Stimulated activated CD4-positive, alpha-beta T cell treated with anti-CD3 and anti-CD28 coated beads, TNF-alpha, amount 100 ng/mL, for 48 hours (primary cell): ENCODE results near the gene TAPBP.
"Not testable (repeated sequence)": the region's sequence is repeated elsewhere in the genome, so short reads cannot be mapped to it uniquely, and the experiment has no call there.

Source experiments
- DNase-seq, 3 donors: peaks; one replicate each; pipeline ENCODE4 v3.0.0-alpha.2; 2020; ENCODE audit warnings: low read depth in 3 of 3

The TAPBP gene

GRCh38 chr6:33276864-33277662 lies 36.8 kb downstream of the TAPBP start, which contains the start of gene B3GALT4:
Gene B3GALT4, plus strand, starts transcription at chr6:33277123. Its CDS starts 297 bp downstream, at chr6:33277420.
- peak; percentile 65 to 75 (median 68) for DNase-seq

DNA sequence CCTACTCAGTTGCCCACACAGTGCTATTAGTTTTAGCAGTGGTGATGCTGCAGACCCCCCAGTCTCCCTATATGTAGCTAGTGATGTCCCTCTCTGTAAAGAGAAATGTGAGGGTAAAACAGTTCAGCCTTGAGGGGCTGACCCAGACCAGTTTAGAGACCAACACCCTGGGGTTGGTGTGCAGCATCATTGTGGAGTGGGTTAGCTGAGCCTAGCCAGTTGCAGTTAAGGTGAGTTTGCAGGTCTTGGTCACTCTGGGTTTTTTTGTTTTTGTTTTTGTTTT lies 37.4 kb downstream of the TAPBP start:
- no peak for DNase-seq

DNA sequence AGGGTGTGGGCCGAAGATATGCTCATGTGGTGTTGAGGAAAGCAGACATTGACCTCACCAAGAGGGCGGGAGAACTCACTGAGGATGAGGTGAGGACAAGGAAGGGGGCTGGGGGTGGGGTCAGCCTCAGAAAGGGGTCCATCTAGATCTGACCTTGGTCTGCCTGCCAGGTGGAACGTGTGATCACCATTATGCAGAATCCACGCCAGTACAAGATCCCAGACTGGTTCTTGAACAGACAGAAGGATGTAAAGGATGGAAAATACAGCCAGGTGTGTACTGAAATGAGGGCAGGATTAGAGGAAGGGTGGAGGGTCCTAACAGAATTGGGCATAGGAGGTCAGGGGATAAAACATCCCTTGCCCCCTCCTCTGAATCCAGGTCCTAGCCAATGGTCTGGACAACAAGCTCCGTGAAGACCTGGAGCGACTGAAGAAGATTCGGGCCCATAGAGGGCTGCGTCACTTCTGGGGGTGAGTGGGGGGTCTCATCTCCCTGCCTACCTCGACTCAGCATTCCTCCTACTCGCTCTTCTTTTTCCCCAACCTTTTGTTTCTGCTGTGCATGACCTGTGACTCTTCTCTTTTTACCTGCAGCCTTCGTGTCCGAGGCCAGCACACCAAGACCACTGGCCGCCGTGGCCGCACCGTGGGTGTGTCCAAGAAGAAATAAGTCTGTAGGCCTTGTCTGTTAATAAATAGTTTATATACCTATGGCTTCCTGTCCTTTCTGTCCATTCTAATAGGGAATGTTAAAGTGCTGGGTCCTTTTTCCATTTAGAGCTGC lies 37.9 kb downstream of the TAPBP start:
- not testable (repeated sequence) for DNase-seq

- DNase-seq: no peak
These were observed 39.7 kb downstream of the TAPBP start for GRCh38 chr6:33273924-33274902.

DNA sequence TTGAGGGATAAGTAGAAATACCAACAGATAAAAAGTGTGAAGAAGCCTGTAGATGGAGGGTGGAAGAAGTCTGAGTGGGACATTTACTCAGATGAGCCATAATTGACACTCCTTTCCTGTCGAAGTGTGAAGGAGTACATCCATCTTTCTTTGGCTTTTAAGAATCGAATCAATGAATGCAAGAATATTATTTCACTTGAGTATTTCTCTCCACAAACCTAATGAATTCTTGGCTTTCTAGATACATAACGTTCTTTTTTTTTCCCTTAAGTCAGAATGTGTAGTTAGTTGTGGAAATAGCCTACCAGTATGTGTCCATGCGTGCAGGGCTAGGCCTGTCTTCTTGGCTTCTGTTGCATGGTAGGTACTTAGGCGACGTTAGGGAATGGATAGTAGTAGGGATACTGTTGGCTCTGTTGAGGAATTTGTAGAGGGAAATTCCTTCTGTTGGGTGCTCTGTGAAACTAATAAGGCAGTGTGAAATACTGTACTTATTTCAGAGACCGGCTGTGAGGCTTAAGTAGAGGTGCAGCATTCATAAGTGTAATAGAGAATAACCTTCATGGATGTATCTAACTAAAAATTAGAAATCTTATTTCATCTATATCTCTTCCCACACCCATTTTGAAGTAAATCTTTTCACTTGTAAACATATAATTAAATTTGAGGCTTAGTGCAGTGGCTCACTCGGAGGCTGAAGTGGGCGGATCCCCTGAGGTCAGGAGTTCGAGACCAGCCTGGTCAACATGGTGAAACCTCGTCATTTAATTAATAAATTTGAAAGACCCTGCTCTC lies 40.6 kb downstream of the TAPBP start:
- no peak for DNase-seq

GRCh38 chr6:33272275-33273128 lies 41.4 kb downstream of the TAPBP start:
- no peak for DNase-seq

GRCh38 chr6:33271468-33272274 lies 42.2 kb downstream of the TAPBP start, which contains the start of the genes RPS18 and VPS52:
Gene RPS18, plus strand, starts transcription at chr6:33272075. Its CDS starts 45 bp downstream, at chr6:33272120.
Gene VPS52, minus strand, starts transcription at chr6:33271876. Its CDS starts 201 bp downstream, at chr6:33271675.
- peak; percentile 76 to 89 (median 88) for DNase-seq

GRCh38 chr6:33271117-33271467 lies 42.8 kb downstream of the TAPBP start:
- no peak for DNase-seq

DNA sequence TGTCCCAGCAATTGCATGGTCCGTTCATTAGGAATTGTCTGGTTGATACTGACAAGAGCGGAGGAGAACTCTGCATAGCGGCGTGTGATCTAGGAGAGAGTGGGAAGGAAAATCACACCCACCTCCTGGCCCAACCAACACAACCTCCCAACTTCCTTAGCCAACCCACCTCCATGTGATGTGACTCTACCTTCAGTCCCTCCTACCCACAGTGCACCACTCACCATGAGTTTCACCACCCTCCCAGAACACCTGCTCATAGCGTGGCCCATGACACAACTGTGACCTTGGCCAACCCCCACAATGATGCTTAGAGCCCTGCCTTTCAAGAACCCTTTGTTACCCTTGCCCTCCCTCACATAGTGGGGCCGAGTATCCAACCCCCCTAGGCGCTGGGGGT lies 49.9 kb downstream of the TAPBP start:
- no peak for DNase-seq

- DNase-seq: not testable (repeated sequence)
These were observed 51.4 kb downstream of the TAPBP start for GRCh38 chr6:33262490-33262889.

- no peak for DNase-seq
These were observed 54.8 kb downstream of the TAPBP start for GRCh38 chr6:33259032-33259431.

DNA sequence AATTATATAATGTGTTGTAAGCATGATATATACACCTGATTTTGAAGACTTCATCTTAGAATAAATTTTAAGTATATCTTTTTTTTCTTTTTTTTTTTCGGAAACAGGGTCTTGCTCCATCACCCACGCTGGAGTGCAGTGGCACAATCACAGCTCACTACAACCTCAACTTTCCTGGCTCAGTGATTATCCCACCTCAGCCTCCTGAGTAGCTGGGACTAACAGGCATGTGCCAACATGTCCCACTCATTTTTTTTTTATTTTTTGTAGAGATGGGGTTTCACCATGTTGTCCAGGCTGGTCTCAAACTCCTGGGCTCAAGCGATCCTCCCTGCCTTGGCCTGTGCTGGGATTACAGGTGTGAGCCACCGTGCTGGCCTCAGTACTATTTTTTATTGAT lies 59.3 kb downstream of the TAPBP start:
- no peak for DNase-seq

- DNase-seq: no peak
These were observed 61.1 kb downstream of the TAPBP start for GRCh38 chr6:33252759-33253158.

GRCh38 chr6:33251395-33252012 lies 62.4 kb downstream of the TAPBP start:
- DNase-seq: no peak

DNA sequence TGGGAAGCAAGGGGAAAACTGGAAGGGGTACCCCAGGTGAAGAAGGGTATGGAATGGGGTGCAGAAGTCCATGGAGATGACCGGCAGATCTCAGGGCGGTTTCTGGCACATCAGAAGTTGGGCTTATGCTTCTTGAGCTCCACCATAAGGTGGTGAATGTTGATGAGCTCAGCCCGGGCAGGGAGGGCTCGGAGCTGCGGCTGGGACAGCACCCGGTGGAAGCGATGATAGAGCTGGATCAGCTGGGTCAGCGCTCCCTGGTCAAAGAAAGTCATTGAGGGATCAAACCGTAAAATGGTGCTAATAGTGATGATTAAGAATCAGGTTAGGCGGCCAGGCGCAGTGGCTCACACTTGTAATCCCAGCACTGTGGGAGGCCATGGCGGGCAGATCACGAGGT lies 63.1 kb downstream of the TAPBP start:
- DNase-seq: no peak

DNA sequence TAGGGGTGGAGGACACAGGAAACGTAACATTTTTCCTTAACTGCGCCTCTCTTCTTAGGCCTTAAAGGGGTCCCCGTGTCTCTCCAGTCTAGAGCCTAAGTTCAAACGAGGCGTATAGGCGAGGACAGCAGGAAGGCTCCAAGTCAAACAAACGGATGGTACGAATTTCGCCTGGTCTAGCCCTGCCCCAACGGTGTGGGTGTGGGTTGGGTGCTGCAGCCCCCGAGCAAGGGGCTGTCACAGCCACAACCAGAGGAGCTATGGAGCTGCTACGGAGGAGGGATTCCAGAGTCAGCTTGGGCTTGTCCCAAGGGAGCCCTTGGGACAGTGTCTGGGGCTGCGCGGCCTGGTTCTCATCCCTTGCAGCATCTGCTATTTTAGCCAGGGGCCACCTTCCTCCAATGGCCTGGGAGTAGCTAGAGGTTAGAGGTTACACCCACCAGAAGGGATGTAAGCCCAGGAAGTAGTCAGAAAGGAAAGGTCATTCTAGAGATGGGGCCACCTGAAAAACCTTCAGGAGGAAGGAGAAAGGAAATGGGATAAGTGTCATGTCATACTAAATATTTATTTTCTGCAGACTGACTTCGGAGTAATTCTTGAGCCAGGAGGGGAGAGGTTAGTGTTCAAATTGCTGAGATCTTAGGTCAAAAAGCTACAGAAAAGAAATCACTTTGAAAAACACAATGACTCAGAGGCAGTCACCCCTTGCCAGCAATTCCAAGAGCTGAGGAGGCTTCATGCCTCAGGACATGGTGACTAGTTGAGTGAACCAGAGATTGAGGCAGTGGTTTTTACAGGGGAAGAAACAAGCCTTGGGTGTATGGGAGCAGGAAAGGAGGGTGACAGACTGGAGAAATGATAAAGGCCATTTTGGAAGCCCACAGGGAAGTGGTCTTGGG lies 63.9 kb downstream of the TAPBP start:
- DNase-seq: no peak
